SU-DHL-6 (cell line): ENCODE results near the gene EFCAB13.
"Not testable (repeated sequence)": the region's sequence is repeated elsewhere in the genome, so short reads cannot be mapped to it uniquely, and the experiment has no call there.

Experiments
- H2AFZ ChIP-seq: fragments of 200-600 bp; sonication (generic); 2 replicates; pipeline ENCODE4 v1.6.1; 2014; ENCODE audit warnings: low read depth, mild to moderate bottlenecking, moderate library complexity, mixed read lengths, antibody characterized with exemption, low read length; ENCODE audit not compliant: severe bottlenecking
- H3F3A ChIP-seq: fragments of 200-600 bp; shearing (Covaris generic); 2 replicates; pipeline ENCODE4 v1.6.0; 2016; ENCODE audit warnings: antibody characterized with exemption, mild to moderate bottlenecking; ENCODE audit not compliant: insufficient read depth
- H3K27ac ChIP-seq: fragments of 200-600 bp; sonication (generic); 2 replicates; pipeline ENCODE4 v1.5.1; 2016; ENCODE audit warnings: low read depth, mild to moderate bottlenecking, low read length, moderate library complexity, mixed read lengths
- H3K27me3 ChIP-seq: fragments of 200-600 bp; sonication (generic), shearing (Covaris generic); 2 replicates; pipeline ENCODE4 v1.6.0; 2014; ENCODE audit warnings: mild to moderate bottlenecking, low read length
- H3K36me3 ChIP-seq: fragments of 200-600 bp; sonication (generic); 2 replicates; pipeline ENCODE4 v1.6.1; 2014; ENCODE audit warnings: mild to moderate bottlenecking, low read length, mixed read lengths
- H3K4me2 ChIP-seq: fragments of 300-600, 200-600 bp; shearing (Covaris generic), sonication (generic); 2 replicates; pipeline ENCODE4 v1.6.0; 2014; ENCODE audit warnings: low read length, low read depth, mild to moderate bottlenecking; ENCODE audit not compliant: poor library complexity, severe bottlenecking
- H3K4me3 ChIP-seq: fragments of 200-600 bp; sonication (generic); 2 replicates; pipeline ENCODE4 v1.5.1; 2014; ENCODE audit warnings: antibody characterized with exemption, low read length, mild to moderate bottlenecking, mixed read lengths; ENCODE audit not compliant: insufficient read depth, poor library complexity, severe bottlenecking
- H3K79me2 ChIP-seq: fragments of 200-600 bp; sonication (generic); 2 replicates; pipeline ENCODE4 v1.6.1; 2014; ENCODE audit warnings: mild to moderate bottlenecking, low read length, moderate library complexity; ENCODE audit not compliant: insufficient read depth
- H3K9ac ChIP-seq: fragments of 200-600 bp; sonication (generic); 2 replicates; pipeline ENCODE4 v1.7.0; 2014; ENCODE audit warnings: mild to moderate bottlenecking, low read length
- H3K9me2 ChIP-seq: fragments of 200-600 bp; sonication (generic); replicated peaks from 2 replicates; pipeline ENCODE4 v1.6.1; 2014; ENCODE audit warnings: low read length; ENCODE audit not compliant: insufficient read depth
- H3K9me3 ChIP-seq: fragments of 200-600 bp; sonication (generic); 2 replicates; pipeline ENCODE4 v1.6.1; 2014; ENCODE audit warnings: low read length, mixed read lengths; ENCODE audit not compliant: insufficient read depth
- H4K20me1 ChIP-seq: fragments of 200-600 bp; sonication (generic); 2 replicates; pipeline ENCODE4 v1.6.1; 2014; ENCODE audit warnings: low read depth, mild to moderate bottlenecking, antibody characterized with exemption, low read length, moderate library complexity, mixed read lengths
- EZH2phosphoT487 ChIP-seq: fragments of 200-600 bp; sonication (generic), shearing (Covaris generic); conservative IDR thresholded peaks from 2 replicates; pipeline ENCODE4 v1.6.1; 2018; ENCODE audit warnings: mild to moderate bottlenecking, antibody characterized with exemption, low read length, moderate library complexity, mixed read lengths
- TF ChIP-seq, protein P1 (sequence below): fragments of 200-600 bp; sonication (generic); IDR thresholded peaks from one replicate; pipeline ENCODE4 v1.5.1; 2017; ENCODE audit warnings: antibody characterized with exemption, mild to moderate bottlenecking, low read length, moderate library complexity; ENCODE audit not compliant: insufficient read depth, poor library complexity, severe bottlenecking

Gene EFCAB13

DNA sequence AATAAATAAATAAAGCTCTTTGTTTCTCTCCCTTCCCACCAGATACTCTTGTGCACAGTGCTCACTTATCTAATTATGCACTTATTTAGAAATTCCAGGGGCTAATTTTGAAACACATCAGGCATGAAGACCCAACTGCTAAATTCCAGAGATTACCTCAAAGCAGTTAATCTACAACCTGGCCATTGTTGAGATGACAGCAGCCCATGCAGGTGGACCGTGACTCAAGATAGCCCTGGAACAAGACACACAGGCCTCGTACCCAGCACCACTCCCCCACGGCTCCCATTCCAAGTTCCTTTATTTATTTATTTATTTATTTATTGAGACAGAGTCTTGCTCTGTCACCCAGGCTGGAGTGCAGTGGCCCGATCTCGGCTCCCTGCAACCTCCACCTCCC is 147.1 kb downstream of the EFCAB13 start:
- Histone ChIP-seq H3K4me2 (no peak overlapping the region), H4K20me1 (no peaks in the 10 kb centered on the region), H3K4me3 (no peak overlapping the region), H3K36me3 (no peaks in the 10 kb centered on the region), H3K9me3 (no peaks in the 10 kb centered on the region), H3K9ac (no peak overlapping the region), H3K79me2 (no peaks in the 10 kb centered on the region), H3K27me3 (no peaks in the 10 kb centered on the region), H3F3A (no peaks in the 10 kb centered on the region), H3K9me2 (no peaks in the 10 kb centered on the region), H2AFZ (no peak overlapping the region), H3K27ac (no peak overlapping the region)
- no peak for TF ChIP-seq EZH2phosphoT487
- TF ChIP-seq, protein P1, sequence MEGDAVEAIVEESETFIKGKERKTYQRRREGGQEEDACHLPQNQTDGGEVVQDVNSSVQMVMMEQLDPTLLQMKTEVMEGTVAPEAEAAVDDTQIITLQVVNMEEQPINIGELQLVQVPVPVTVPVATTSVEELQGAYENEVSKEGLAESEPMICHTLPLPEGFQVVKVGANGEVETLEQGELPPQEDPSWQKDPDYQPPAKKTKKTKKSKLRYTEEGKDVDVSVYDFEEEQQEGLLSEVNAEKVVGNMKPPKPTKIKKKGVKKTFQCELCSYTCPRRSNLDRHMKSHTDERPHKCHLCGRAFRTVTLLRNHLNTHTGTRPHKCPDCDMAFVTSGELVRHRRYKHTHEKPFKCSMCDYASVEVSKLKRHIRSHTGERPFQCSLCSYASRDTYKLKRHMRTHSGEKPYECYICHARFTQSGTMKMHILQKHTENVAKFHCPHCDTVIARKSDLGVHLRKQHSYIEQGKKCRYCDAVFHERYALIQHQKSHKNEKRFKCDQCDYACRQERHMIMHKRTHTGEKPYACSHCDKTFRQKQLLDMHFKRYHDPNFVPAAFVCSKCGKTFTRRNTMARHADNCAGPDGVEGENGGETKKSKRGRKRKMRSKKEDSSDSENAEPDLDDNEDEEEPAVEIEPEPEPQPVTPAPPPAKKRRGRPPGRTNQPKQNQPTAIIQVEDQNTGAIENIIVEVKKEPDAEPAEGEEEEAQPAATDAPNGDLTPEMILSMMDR: no peak

DNA sequence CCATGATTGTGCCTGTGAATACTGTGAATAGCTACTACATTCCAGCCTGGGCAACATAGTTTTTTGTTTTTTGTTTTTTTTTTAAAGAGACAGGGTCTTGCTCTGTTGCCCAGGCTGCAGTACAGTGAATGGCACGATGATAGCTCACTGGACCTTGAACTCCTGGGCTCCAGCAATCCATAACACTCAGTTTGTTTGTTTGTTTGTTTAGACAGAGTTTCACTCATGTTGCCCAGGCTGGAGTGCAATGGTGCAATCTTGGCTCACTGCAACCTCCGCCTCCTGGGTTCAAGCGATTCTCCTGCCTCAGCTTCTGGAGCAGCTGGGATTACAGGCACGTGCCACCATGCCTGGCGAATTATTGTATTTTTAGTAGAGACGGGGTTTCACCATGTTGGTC is 148.3 kb downstream of the EFCAB13 start:
- H3F3A ChIP-seq, H3K27ac ChIP-seq, H3K9ac ChIP-seq, H4K20me1 ChIP-seq, H3K27me3 ChIP-seq, H3K4me2 ChIP-seq, H3K9me3 ChIP-seq, H3K4me3 ChIP-seq, H3K79me2 ChIP-seq, H3K9me2 ChIP-seq, H3K36me3 ChIP-seq, H2AFZ ChIP-seq: not testable (repeated sequence)
